Measurements from ENCODE around the gene SH3RF1.

Gene SH3RF1

DNA sequence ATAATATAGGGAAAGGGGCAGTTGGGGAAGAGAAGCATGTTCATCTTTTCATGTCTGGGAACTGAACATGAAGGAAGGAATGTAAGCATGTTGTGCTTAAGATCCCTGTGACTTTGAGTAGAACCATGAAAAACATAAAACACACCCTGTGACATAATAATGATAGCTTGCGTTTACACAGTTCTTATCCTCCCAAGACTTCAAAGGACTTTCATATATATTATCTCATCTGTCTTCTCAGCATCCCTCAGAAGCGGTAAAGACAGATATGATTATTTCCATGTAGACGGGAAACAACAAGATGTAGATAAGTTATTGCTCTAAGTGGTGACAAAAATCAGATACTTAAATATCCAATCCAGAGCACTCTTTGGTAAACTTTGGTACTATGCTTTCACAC is 3.3 kb upstream of the SH3RF1 start:
- DNase-seq: no peak

DNA sequence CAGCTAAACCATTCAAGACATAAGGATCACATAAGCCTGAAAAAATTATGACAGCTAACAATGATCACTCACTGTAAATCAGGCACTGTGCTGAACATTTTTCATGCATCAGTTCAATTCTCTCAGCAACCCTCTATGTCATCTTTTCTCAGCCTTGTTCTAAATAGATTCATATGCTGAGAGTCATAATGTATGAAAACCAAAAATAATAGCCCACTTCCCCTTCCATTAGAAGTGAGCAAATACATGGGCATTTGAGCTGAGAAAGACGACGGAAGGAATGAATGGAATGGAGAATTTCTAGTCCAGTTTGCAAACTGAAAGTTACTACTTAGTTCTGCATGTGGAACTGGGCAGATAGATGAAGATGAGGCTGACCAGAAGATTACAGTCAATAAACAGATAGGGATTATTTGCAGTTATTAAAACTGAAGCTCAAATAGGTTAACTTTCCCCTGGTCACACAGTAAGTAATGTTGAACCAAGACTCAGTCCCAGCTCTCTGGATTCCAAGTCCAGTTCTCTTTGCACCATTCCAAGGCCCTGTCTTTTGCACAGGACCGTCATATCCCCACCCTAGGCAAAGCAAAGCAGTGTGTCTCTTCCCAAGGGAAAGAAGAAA is 1.6 kb upstream of the SH3RF1 start:
- no peak for DNase-seq

DNA sequence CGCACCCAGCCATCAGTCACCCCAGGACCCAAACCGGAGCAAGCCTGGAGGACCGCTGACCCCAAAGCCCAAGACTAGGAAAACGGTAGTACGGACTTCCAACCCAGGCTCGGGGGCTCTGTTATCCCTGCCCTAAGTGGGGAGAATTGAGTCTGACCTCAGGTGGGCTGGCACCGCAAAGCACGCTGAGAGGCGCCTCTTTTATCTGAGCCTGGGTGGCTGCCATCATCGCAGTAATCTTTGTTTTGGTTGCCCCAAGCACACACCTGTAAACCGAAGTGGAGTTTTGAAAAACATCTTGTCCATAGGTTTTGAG is 894 bp upstream of the SH3RF1 start:
- DNase-seq: no peak

DNA sequence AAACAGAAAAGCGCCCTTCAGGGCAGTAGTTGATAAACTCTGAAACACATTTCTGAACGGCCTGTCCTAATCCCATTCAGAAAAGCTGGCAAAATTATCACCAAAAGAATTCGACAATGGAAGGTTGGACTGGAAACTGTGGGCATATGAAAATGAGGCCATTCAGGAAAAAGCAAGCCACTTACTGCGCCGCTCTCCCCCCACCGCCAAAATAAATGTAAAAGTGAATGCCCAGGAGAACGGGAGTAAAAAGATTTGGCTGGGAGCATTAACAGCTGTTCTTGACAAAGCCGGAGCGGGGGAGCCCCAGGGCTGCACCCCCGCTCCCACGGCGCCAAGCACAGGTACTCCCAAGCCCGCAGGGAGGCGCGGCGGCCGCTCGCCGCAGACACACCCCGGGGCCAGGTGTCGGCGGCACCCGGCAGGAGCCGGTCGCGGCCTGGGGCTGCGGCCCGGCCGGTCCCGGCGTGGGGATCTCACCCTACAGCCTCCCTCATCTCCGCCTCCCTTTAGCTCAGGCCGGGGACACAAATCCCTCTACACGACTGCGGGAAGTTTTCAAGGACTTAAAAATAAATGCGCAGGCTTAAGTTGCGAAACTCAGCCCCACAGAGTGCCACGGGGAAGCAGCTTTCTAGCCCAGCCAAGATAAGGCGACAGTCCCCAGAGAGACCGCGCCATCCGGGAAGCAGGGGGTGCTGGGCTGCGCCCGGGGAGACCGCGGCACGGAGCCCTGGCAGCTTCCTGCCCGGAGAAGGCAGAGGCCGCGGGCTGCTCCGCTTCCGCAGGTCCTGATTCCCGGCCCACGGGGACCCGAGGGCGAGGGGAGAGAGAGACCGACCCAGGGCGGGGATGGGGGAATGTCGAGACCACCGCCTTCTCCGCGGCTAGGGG is 593 bp downstream of the SH3RF1 start:
- no peak for DNase-seq

DNA sequence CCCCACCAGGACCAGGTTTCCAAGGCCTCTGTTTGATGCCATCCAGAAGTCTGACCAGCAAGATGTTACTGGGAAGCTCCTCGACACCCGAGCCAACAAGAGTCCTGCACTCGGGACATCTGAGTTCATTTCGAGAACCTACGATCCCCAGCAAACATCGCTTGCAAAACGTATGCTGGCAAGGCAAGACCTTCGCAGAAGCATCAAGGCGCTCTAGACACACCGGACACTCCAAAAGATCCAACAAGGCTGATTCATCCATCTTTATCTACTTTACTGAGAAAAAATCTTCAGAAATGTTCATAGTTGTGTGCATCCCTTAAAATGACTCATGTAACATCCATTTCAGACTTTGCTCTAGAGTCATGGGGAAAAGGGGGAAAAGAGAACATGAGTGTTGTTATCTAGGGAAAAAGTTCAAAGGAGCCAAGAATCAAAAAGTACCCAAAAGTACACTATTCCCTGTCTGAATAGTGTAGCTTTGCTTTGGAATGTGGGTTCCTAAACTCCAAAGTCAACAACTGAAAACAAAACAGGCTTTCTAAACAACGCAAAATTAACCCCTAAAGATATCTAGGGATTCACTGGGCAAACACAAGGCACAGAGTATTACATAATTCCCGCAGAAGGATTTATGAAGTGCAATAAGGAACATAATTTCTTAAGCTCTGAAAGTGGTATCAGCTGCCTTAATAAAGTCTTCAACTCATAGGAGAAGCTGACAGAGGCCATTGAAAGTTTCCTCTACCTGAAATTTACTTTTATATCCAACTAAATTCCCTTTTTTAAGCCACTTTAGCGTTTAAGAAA is 1.6 kb downstream of the SH3RF1 start:
- no peak for DNase-seq

DNA sequence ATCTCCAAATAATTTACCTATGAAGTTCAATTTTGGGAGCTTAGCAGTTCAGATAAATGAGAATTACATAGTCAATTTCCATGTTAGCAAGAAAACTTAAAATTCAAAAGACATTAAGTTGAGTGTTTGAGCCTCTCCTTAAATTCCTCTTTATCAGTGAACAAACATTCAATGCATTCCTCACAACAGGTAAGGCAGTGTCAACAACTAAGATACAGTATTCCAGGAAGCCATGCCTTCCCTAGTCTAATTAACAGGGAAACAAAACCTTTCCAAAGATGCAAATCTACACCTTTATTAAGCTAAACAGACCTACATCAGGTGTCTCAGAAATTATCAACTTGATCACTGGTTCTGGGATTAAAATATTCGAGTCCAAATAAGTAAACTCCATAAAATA is 3.7 kb downstream of the SH3RF1 start:
- DNase-seq: no peak

DNA sequence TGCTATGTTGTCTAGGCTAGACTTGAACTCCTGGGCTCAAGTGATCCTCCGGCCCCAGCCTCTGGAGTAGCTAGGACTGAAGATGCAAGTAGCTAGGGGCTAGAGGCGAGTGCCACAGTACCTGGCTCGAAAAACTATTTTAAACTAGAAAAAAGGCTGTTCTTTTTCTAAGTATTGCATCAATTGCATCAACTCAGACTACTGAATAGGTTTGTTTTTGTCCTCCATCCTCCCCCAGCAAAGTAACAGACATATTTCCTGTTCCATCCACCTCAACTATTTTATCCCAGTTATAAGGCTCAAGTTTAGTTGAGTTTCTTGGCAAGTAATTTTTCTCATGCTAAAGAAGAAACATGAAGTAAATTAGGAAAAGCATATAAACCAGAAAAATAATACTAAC is 4.1 kb downstream of the SH3RF1 start:
- DNase-seq: no peak

DNA sequence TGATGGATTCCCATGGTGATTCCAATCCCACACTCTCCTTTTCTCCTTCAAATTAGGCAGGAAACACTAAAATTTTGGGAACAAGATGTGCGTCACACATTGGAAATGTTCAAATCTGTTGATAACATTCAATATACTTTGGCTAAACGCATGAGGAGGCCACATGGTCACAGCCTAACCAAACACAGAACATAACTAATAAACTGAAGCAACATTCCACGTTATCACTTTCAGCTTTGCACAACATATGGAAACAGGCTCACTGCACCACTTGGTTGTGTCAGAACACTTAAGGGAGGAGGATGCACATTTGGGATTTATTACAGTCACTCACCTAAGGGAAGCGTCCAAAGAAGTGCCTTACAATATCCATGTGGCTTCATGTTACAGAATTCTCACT is 4.7 kb downstream of the SH3RF1 start:
- DNase-seq: no peak

DNA sequence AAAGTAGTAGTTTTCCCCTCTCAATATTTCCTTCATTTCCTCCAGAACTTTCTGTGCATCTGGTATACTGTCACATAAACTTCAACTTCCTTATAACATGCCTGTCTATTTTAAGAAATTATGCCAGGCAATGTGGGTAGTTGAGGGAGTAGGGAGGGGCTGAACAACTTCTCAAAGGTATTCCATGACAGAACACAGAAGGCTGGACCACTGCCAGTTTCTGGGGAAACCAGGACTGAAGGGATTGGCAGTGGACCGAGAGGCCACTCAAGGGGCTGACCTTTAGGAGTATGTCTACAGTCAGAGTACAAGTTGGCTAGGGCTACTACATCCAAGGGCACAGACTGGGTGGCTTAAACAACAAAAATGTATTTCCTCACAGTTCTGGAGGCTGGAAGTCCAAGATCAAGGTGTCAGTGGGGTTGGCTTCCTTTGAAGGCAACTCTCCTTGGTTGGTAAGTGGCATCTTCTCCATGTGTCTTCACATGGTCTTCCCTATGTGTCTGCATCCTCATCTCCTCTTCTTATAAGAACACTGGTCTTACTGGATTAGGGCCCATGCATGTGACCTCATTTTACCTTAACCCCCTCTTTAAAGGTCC is 6.9 kb downstream of the SH3RF1 start:
- DNase-seq: no peak

DNA sequence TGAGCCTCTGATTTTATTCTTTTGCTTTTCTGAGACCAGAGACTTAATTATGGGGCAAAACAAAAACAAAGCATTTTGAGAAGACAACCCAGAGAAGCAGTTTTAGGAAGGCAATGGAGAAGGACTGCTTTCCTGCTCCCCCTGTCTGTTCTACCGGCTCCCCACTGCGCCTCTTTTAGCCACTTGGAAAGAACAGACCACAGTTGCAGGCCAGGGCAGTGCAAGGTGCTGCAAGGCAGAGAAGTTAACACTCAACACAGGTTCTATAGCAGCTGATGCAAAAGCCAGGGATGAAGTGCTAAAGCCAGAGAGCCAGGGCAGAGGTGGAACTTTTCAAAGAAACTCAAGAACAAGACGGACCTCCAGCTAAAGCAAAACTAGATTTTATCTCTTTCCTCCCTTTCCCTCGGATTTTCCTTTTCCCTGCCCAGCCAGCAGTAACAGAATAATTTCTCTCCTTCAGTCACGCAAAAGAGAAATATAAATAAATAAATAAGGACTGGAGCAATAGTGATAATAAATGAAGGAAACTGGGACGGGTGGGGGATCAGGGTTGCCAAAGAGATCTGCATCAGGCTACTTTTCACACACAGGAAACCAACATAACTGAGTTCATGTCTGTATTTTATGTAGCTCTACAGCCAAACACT is 10.4 kb downstream of the SH3RF1 start:
- DNase-seq: no peak

DNA sequence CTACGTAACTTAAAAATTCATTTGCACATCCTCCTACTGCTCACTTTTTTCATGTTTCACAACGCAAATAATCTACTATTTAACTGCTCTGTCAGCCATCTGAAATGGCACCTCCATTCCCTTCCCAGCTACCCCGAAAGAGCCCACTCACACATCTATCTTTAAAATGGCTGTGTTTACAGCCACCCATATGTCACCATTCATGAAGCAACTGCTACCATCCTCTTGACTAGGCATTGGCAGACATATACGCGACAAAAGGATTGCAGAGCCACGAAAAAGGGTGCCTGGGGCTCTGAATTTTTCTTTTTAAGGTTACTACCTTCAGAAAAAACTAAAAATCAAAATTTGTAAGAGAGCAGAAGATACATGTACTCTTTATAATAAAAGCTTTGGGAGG is 11.5 kb downstream of the SH3RF1 start:
- DNase-seq: no peak

DNA sequence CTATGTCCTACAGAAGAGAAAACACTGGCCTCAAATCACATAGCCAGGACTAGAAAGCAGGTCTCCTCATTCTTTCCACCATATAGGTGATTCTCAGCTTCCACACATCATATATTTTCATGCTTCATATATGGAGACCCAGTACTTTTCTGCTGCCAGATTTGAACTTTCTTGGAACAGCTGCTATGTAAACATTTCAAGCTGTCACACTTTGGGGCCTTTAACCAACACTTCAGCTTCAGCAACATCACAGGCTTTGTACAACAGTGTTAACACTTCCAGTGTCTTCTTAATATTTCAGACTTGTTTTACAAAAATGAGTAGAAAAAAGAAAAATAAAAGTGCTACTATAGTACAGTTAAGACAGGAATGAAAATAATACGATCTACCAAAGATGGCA is 12.6 kb downstream of the SH3RF1 start:
- DNase-seq: no peak

DNA sequence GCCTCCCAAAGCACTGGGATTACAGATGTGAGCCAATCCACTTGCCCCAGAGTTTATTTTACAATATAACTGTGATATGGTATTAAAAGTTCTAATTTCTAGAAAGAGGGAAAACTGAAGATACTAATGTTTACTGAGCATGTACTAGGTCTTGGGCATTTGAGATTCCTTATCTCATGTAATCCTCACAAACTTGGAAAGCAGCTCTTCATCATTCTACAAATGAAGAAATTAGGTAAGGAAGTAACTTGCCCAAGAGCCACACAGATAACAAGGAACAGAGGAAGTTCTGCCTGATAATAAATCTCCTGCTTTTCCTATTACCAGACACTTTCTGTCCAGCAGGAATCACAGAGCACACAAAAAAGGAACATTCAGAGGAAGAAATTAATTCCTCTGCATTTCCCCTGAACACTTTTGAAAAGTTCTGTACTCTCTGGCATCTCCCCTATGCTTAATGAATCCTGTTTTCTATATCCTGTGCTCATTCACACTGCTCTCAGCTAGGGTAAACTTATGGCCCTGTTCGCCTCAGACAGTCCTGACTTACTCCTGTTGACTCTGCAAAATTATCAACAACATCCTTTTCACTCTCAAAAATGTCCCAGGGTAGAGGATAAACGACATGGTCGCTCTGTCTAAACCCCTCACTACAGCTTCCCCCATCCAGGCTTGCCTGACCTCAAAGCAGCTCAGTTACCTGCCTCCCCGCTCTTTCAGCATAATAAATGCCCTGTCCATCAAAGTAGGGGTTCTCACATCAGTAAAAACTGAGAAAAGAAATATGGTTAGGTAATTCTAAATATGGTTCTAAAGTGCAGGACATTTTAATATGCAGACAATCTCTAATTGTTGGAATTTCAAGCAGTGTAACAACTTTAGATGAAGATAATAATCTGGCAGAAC is 13.6 kb downstream of the SH3RF1 start:
- no peak for DNase-seq

DNA sequence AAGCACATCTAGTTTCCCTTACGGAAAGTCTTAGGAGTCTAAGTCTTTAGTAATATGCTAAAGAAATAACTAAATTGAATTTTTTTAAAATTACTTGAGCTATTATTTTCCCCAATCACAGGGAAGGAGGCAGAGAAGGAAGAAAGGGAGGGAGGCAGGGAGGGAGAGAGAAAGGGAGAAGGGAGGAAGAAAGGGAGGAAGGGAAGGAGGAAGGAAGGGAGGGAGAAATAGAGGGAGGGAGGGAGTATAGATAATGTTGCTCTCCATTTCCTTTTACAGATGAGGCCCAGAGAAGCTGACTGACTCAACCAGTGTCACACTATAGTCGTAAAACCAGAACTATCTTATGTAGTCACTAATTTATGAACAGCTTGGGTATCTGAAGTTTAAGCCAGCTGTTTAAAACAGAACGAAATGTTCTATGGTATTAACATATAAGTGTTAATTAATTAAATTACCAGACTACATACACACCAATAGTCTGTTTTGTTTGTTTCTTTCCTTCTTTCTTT is 14.6 kb downstream of the SH3RF1 start:
- no peak for DNase-seq

DNA sequence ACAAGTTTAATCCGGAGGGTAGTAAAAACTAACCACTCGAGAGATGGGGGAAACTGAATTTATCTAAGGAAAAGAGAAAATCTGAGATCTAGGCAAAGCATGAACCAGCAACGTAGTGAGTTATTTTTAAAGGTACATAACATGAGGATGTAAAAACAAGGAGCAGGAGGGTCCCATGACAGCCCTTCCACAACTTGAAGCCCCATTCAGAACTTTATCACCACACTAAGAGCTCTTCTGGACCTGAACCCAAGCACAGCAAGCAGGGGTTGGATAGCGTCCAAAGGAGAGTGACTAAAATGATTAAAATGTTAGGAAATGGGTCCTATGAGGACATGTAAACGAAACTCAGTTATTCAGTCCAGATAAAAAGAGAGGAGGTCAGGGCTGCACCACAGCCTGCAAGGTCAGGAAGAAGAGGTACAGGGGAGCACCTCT is 16.2 kb downstream of the SH3RF1 start:
- DNase-seq: no peak

DNA sequence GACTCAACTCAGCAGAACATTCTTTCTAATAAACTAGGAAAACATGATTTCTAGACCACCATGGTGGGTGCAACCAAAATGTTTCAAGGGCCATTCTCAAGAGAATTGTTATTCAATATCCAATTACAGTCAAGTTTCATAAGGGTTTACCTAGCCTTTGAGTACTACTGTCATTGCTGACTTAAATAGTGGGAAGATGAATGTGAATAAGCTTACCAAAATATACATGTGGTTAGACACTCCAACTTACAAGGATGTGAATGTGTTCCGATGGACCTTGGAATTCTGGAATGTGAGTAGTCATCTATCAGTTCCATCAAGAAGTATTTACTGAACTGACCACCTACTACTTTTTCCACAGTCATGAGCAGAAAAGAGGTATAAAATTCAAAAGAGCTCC is 16.9 kb downstream of the SH3RF1 start:
- DNase-seq: no peak

DNA sequence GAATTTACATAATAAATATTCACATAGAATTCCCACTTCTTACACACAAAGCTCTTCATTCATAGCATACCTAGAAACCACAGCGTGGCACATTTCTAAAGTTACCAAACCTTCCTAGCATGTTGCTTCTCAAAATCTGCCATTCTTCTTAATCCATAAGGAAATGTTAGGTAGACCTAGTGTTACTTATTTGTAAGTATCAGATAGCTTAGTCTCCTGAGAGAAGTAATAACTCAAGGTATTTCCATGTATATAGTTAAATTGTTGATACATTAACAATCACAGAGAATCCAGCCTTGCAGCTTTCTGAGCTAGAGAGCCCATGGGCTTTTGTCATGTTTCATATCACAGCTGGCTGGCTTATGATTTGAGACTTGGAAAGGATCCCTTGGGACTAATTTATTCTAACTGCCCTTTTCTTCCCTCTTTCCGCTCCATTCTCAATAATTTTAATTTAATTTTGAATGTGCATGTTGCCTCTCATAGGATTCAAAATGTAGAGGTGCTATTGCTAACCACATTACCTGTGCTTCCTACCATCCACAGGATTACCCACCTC is 17.6 kb downstream of the SH3RF1 start:
- DNase-seq: no peak

DNA sequence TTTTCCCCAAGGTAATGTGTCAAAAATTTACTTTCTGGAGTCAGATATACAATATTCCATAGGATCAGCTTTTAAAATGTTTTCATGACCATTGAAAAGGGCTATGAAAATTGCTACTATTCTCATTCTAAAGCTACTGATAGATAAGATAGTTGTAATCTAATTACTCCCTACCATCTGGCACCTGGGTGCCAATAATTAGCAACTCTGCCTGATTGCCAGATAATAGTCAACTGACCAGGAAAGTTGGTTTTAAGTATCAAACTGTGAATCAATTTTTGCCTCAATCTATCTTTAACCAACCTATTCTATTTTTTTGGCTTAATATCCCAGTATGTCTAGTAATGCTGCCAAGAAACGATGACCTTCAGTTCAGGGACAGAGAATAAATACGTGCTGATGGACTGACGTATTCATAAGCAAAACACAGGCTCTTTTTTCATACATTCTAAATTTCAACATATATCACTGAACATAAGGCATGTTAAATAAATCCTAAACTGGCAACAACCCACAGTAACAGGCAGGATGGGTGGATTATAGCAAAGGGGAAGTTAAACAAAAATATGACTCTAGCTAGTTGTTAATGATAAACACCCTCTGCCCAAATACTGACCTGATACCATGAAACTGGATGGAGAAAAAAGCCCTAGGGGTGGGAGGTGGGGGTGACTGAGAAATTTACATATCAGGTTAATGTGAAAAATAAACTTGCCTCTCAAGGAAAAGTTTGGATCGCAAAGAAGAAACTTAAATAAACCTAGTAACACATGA is 18.2 kb downstream of the SH3RF1 start:
- no peak for DNase-seq

DNA sequence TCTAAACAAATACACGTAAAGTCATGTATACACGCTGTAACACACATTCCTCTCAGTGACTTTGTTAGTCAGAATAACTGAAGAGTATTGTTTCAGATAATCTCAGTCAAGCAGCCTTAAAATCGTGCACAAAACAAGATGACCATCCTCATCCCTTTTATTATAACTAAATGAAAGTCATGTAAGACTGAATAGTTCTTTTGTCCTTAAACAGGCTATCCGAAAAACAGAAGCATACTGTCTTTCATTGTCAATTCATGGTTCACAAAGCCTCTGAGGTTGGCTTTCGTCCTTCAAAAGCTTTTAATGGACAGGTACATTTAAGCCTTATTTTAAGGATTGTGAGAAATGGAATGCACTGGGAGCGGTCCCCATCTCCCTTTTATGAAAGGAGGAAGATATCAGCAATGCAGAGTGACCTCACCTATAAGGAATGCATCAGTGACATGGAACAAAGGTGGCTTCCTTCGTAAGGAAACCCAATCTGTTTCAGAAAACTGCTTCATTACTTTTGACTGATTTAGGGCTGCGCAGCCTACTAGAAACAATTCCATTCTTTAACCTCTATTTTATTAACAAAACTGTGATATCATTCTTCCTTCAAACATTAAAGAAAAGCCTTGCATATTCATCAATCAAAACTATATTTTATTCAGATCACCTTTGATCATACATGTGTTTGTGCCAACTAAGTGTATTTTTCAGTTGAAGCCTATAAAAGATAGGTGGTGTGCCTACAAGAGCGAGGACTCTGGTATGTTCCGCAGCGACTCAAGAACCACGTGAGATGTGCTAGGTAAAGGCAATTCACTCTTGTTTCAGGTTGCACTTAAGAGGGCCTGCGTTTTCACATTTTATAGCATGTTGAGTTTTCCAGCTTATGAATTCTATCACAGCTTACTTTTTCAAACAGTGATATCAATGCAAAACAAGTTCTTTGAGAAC is 19.2 kb downstream of the SH3RF1 start:
- DNase-seq: no peak

Data from cerebellar nuclear complex (tissue), 1 donor.